OCI-LY7 (cell line): ENCODE measurements around the gene TPCN1.

ENCODE experiments used
- CTCF ChIP-seq: fragments of 200-600 bp; sonication (generic); conservative IDR thresholded peaks from 2 replicates; pipeline ENCODE4 v1.5.1; 2014; ENCODE audit warnings: mild to moderate bottlenecking, antibody characterized with exemption, low read length, moderate library complexity, mixed read lengths
- EZH2phosphoT487 ChIP-seq: fragments of 200-600 bp; sonication (generic); IDR thresholded peaks from 2 replicates; pipeline ENCODE4 v1.6.1; 2018; ENCODE audit warnings: low read depth, borderline replicate concordance, mild to moderate bottlenecking, mixed run types, antibody characterized with exemption, low read length, moderate library complexity, mixed read lengths

DNA sequence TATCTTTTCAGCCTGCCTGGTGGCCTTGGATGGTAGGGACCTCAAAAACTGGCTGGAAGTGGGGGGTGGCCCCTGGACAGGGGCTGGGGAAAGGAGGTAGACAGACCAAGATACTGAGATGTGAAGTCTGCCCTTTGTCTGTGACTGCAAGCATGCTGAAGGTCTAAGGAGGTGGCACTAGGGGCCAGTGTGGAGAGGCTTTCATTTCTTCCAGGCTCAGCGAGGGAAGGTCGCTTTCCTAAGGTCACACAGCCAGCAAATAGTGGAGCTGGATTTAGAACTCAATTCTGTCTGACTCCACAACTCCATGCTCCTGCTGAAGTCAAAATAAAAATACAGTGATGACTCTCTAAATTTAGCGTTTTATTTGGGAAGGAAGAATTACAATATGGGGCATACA lies 125.8 kb downstream of the TPCN1 start:
- TF ChIP-seq CTCF, result 0 out of 2 replicates have a peak, but pooled peaks have one; percentile 26
- no peak for TF ChIP-seq EZH2phosphoT487
